H9 (cell line): ENCODE results near the gene PHAF1. TPM values are rescaled to one million over a fixed set of nuclear protein-coding genes. Genes with fewer than 3 reads are reported as not detected.

Source experiments
- DNase-seq: peaks from one replicate; pipeline ENCODE4 v3.0.0-alpha.2; 2017
- H2AFZ ChIP-seq: one replicate; pipeline ENCODE4 v1.6.1; 2013; ENCODE audit warnings: mild to moderate bottlenecking, low read length, control low read depth, moderate library complexity
- H2AK5ac ChIP-seq: 2 replicates; pipeline ENCODE4 v1.6.1; 2013; ENCODE audit warnings: low read length, control low read depth, mixed read lengths; ENCODE audit not compliant: insufficient read length
- H2BK120ac ChIP-seq: one replicate; pipeline ENCODE4 v1.6.1; 2013; ENCODE audit warnings: low read depth, mild to moderate bottlenecking, low read length, control low read depth, inconsistent platforms; ENCODE audit not compliant: poor library complexity, severe bottlenecking
- H2BK12ac ChIP-seq: 2 replicates; pipeline ENCODE4 v1.6.1; 2013; ENCODE audit warnings: low read length, control low read depth, mixed read lengths, low read depth; ENCODE audit not compliant: insufficient read length
- H2BK15ac ChIP-seq: 2 replicates; pipeline ENCODE4 v1.6.1; 2013; ENCODE audit warnings: low read depth, low read length, control low read depth
- H2BK20ac ChIP-seq: one replicate; pipeline ENCODE4 v1.6.1; 2013; ENCODE audit warnings: low read depth, mild to moderate bottlenecking, low read length, control low read depth, inconsistent platforms; ENCODE audit not compliant: poor library complexity, severe bottlenecking
- H2BK5ac ChIP-seq: 2 replicates; pipeline ENCODE4 v1.6.1; 2013; ENCODE audit warnings: low read length, control low read depth, mixed read lengths; ENCODE audit not compliant: insufficient read length
- H3K14ac ChIP-seq: 2 replicates; pipeline ENCODE4 v1.6.1; 2013; ENCODE audit warnings: low read length, control low read depth; ENCODE audit not compliant: insufficient read depth
- H3K18ac ChIP-seq: 2 replicates; pipeline ENCODE4 v1.6.1; 2013; ENCODE audit warnings: low read depth, mild to moderate bottlenecking, mixed read lengths, low read length, control low read depth; ENCODE audit not compliant: insufficient read length
- H3K23ac ChIP-seq: 2 replicates; pipeline ENCODE4 v1.6.1; 2013; ENCODE audit warnings: low read length, control low read depth, mixed read lengths, low read depth; ENCODE audit not compliant: insufficient read length
- H3K23me2 ChIP-seq: 2 replicates; pipeline ENCODE4 v1.6.1; 2013; ENCODE audit warnings: low read depth, mild to moderate bottlenecking, mixed read lengths, low read length, control low read depth; ENCODE audit not compliant: insufficient read length, poor library complexity, severe bottlenecking
- H3K27ac ChIP-seq: 2 replicates; pipeline ENCODE4 v1.5.1; 2013; ENCODE audit warnings: low read length, control low read depth, mixed read lengths, low read depth; ENCODE audit not compliant: insufficient read length
- H3K27me3 ChIP-seq: 2 replicates; pipeline ENCODE4 v1.6.1; 2013; ENCODE audit warnings: low read length, control low read depth, inconsistent platforms; ENCODE audit not compliant: insufficient read depth
- H3K4ac ChIP-seq: 2 replicates; pipeline ENCODE4 v1.6.1; 2013; ENCODE audit warnings: low read depth, mild to moderate bottlenecking, control low read depth, inconsistent platforms, low read length, moderate library complexity
- H3K4me1 ChIP-seq: 2 replicates; pipeline ENCODE4 v1.6.1; 2013; ENCODE audit warnings: low read length, control low read depth, inconsistent platforms; ENCODE audit not compliant: insufficient read depth
- H3K4me2 ChIP-seq: 2 replicates; pipeline ENCODE4 v1.6.1; 2013; ENCODE audit warnings: low read length, control low read depth, mixed read lengths; ENCODE audit not compliant: insufficient read length, insufficient read depth
- H3K56ac ChIP-seq: 2 replicates; pipeline ENCODE4 v1.6.1; 2013; ENCODE audit warnings: low read depth, mild to moderate bottlenecking, mixed read lengths, low read length, control low read depth; ENCODE audit not compliant: insufficient read length
- H3K79me1 ChIP-seq: 2 replicates; pipeline ENCODE4 v1.6.1; 2013; ENCODE audit warnings: low read depth, mild to moderate bottlenecking, moderate library complexity, low read length, control low read depth, inconsistent platforms; ENCODE audit not compliant: insufficient read depth, poor library complexity, severe bottlenecking
- H3K79me2 ChIP-seq: 2 replicates; pipeline ENCODE4 v1.6.1; 2013; ENCODE audit warnings: low read length, control low read depth, inconsistent platforms; ENCODE audit not compliant: insufficient read depth
- H3K9ac ChIP-seq: 2 replicates; pipeline ENCODE4 v1.6.1; 2013; ENCODE audit warnings: low read length, control low read depth, mixed read lengths; ENCODE audit not compliant: insufficient read length; ENCODE audit errors: extremely low read depth
- H3K9me3 ChIP-seq: one replicate; pipeline ENCODE4 v1.6.1; 2013; ENCODE audit warnings: low read depth, low read length, inconsistent platforms; ENCODE audit not compliant: control insufficient read depth
- H3T11ph ChIP-seq: one replicate; pipeline ENCODE4 v1.6.1; 2013; ENCODE audit warnings: mild to moderate bottlenecking, low read length, control low read depth, inconsistent platforms
- H4K20me1 ChIP-seq: one replicate; pipeline ENCODE4 v1.6.1; 2013; ENCODE audit not compliant: control insufficient read depth, insufficient read length, insufficient read depth
- H4K5ac ChIP-seq: 2 replicates; pipeline ENCODE4 v1.6.1; 2013; ENCODE audit warnings: low read depth, mild to moderate bottlenecking, mixed read lengths, low read length, control low read depth; ENCODE audit not compliant: insufficient read length
- H4K8ac ChIP-seq: replicated peaks from 2 replicates; pipeline ENCODE4 v1.6.1; 2013; ENCODE audit warnings: low read length, control low read depth, mixed read lengths, low read depth; ENCODE audit not compliant: insufficient read length
- H4K91ac ChIP-seq: 2 replicates; pipeline ENCODE4 v1.6.1; 2013; ENCODE audit warnings: low read depth, mild to moderate bottlenecking, moderate library complexity, mixed read lengths, low read length, control low read depth; ENCODE audit not compliant: insufficient read length
- H3K27ac Mint-ChIP-seq, 3 experiments: 2 replicates in 2 of 3; 3 replicates in 1 of 3; pipeline ENCODE4 v1.8.0; 2020 to 2021; ENCODE audit warnings: mixed read lengths in 3 of 3, mild to moderate bottlenecking in 1 of 3, moderate library complexity in 1 of 3
- H3K27me3 Mint-ChIP-seq: 2 replicates; pipeline ENCODE4 v1.8.0; 2021; ENCODE audit warnings: low read depth, mild to moderate bottlenecking, moderate library complexity, mixed read lengths
- H3K36me3 Mint-ChIP-seq, 3 experiments: 2 replicates in 2 of 3; 3 replicates in 1 of 3; pipeline ENCODE4 v1.8.0; 2020 to 2021; ENCODE audit warnings: low read depth in 3 of 3, mixed read lengths in 3 of 3; ENCODE audit not compliant: insufficient read depth in 1 of 3
- H3K4me1 Mint-ChIP-seq, 2 experiments: 2 replicates each; pipeline ENCODE4 v1.8.0; 2020; ENCODE audit warnings: mixed read lengths in 2 of 2
- H3K4me3 Mint-ChIP-seq, 2 experiments: 2 replicates in 1 of 2; 3 replicates in 1 of 2; pipeline ENCODE4 v1.8.0; 2020 to 2021; ENCODE audit warnings: mild to moderate bottlenecking in 2 of 2, mixed read lengths in 2 of 2, moderate library complexity in 1 of 2
- H3K9me3 Mint-ChIP-seq, 2 experiments: 2 replicates in 1 of 2; 3 replicates in 1 of 2; pipeline ENCODE4 v1.8.0; 2020; ENCODE audit warnings: mild to moderate bottlenecking in 2 of 2, mixed read lengths in 2 of 2, moderate library complexity in 1 of 2
- WGBS: extraction: QIAGEN DNeasy Blood & Tissue Kit; methylation state at CpG from one replicate; pipeline ENCODE4 v1.1.7; 2013; ENCODE audit warnings: missing lambda C conversion rate, low lambda C conversion rate, mixed read lengths; ENCODE audit not compliant: insufficient read length; ENCODE audit errors: extremely low coverage; 5-methylcytosine and 5-hydroxymethylcytosine counted together
- total RNA-seq: library from RNA; stranded (reverse); gene quantifications from 2 replicates; pipeline ENCODE4 v1.2.1, GENCODE V29; 2021
- TF ChIP-seq, protein P1 (sequence below): fragments of 200-600 bp; sonication (generic); conservative IDR thresholded peaks from 3 replicates; pipeline ENCODE4 v1.8.0; 2021; ENCODE audit warnings: antibody characterized with exemption, mild to moderate bottlenecking

The PHAF1 gene
- total RNA-seq, 1 experiment from 2014 or later = 18.8 TPM

- Mint-ChIP-seq H3K27ac (0 out of 7 replicates have a peak overlapping the region, but pooled peaks of 1 of the 3 experiments have one; percentile 53), H3K27me3 (no peaks in the 10 kb centered on the region), H3K4me3 (no peak overlapping the region), H3K36me3 (peaks cover 0 to 4% (median 3%) of the 10 kb centered on the region in 3 experiments; a peak in 3 of 7 replicates), H3K9me3 (no peaks in the 10 kb centered on the region), H3K4me1 (peaks cover 2 to 6% of the 10 kb centered on the region in 2 experiments; a peak in 3 of 4 replicates)
- no peak overlapping the region for H3K4ac ChIP-seq
- no peak for DNase-seq
- no peak overlapping the region for H2AFZ ChIP-seq
- H2AK5ac ChIP-seq = no peak overlapping the region
- H3K23me2 ChIP-seq = no peaks in the 10 kb centered on the region
- no peak overlapping the region for H3K9ac ChIP-seq
- no peak overlapping the region for H2BK15ac ChIP-seq
- no peak overlapping the region for H2BK20ac ChIP-seq
- no peak overlapping the region for H3K23ac ChIP-seq
- no peak overlapping the region for H4K91ac ChIP-seq
- no peak overlapping the region for H3K27ac ChIP-seq
- WGBS = no CpG with 5 or more reads among the region's 4 CpGs
- no peaks in the 10 kb centered on the region for H4K20me1 ChIP-seq
- no peak overlapping the region for H3T11ph ChIP-seq
- H4K5ac ChIP-seq = no peak overlapping the region
- H2BK12ac ChIP-seq = no peak overlapping the region
- H3K9me3 ChIP-seq = no peaks in the 10 kb centered on the region
- H3K4me1 ChIP-seq = no peaks in the 10 kb centered on the region
- no peak overlapping the region for H4K8ac ChIP-seq
- TF ChIP-seq, protein P1, sequence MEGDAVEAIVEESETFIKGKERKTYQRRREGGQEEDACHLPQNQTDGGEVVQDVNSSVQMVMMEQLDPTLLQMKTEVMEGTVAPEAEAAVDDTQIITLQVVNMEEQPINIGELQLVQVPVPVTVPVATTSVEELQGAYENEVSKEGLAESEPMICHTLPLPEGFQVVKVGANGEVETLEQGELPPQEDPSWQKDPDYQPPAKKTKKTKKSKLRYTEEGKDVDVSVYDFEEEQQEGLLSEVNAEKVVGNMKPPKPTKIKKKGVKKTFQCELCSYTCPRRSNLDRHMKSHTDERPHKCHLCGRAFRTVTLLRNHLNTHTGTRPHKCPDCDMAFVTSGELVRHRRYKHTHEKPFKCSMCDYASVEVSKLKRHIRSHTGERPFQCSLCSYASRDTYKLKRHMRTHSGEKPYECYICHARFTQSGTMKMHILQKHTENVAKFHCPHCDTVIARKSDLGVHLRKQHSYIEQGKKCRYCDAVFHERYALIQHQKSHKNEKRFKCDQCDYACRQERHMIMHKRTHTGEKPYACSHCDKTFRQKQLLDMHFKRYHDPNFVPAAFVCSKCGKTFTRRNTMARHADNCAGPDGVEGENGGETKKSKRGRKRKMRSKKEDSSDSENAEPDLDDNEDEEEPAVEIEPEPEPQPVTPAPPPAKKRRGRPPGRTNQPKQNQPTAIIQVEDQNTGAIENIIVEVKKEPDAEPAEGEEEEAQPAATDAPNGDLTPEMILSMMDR = no peak
- no peaks in the 10 kb centered on the region for H3K27me3 ChIP-seq
- H3K56ac ChIP-seq = no peak overlapping the region
- H3K14ac ChIP-seq = no peak overlapping the region
- H3K18ac ChIP-seq = no peak overlapping the region
- no peak overlapping the region for H2BK120ac ChIP-seq
- no peaks in the 10 kb centered on the region for H3K79me1 ChIP-seq
- no peak overlapping the region for H3K4me2 ChIP-seq
- H2BK5ac ChIP-seq = no peak overlapping the region
- no peaks in the 10 kb centered on the region for H3K79me2 ChIP-seq
Measured at GRCh38 chr16:67091906-67092566, 17.7 kb upstream of the PHAF1 start.
